WTC11 (cell line): ENCODE data around the gene NBEA. TPM values are rescaled to one million over a fixed set of nuclear protein-coding genes. Genes with fewer than 3 reads are reported as not detected.
A peak's percentile ranks its signal among the peaks of the same experiment; 100 is the strongest.

ENCODE experiments used
- ATAC-seq: fragments of 200-7000 bp; cut with Tn5 transposase; 2 replicates; pipeline ENCODE4 v1.10.0; 2021; ENCODE audit warnings: mild to moderate bottlenecking, moderate library complexity
- CTCF ChIA-PET: fragments of 300-600 bp; sonication (Branson Sonifier 250); formaldehyde crosslinking; loops from one replicate; lab custom pipeline; 2021; ENCODE audit warnings: antibody characterized with exemption; lab: Charles Lee
- POLR2A ChIA-PET: fragments of 350-600 bp; sonication (Branson Sonifier 250); formaldehyde crosslinking; loops from one replicate; lab custom pipeline; 2021; ENCODE audit warnings: antibody characterized with exemption; lab: Charles Lee
- DNase-seq: peaks from one replicate; pipeline ENCODE4 v3.0.0; 2021; ENCODE audit warnings: low spot score
- H3K27ac Mint-ChIP-seq: 2 replicates; pipeline ENCODE4 v1.8.0; 2021; ENCODE audit warnings: mixed read lengths
- H3K27me3 Mint-ChIP-seq: 2 replicates; pipeline ENCODE4 v1.8.0; 2021; ENCODE audit warnings: low read depth, mild to moderate bottlenecking, moderate library complexity, mixed read lengths
- H3K36me3 Mint-ChIP-seq: 2 replicates; pipeline ENCODE4 v1.8.0; 2021; ENCODE audit warnings: mixed read lengths
- H3K4me1 Mint-ChIP-seq: 2 replicates; pipeline ENCODE4 v1.8.0; 2022; ENCODE audit warnings: mixed read lengths
- H3K4me3 Mint-ChIP-seq: 2 replicates; pipeline ENCODE4 v1.8.0; 2021; ENCODE audit warnings: mild to moderate bottlenecking, moderate library complexity, mixed read lengths
- H3K9me3 Mint-ChIP-seq: 2 replicates; pipeline ENCODE4 v1.8.0; 2021; ENCODE audit warnings: mixed read lengths
- ATF3 ChIP-seq: sonication (generic); formaldehyde crosslinking; conservative IDR thresholded peaks from 2 replicates; pipeline ENCODE4 v1.8.1; 2022; ENCODE audit warnings: mild to moderate bottlenecking, missing genetic modification reagents
- CBFB ChIP-seq: sonication (generic); formaldehyde crosslinking; IDR thresholded peaks from 2 replicates; pipeline ENCODE4 v1.8.1; 2022; ENCODE audit warnings: mild to moderate bottlenecking, low read depth, missing genetic modification reagents
- E2F4 ChIP-seq: sonication (generic); formaldehyde crosslinking; IDR thresholded peaks from 2 replicates; pipeline ENCODE4 v1.8.1; 2022; ENCODE audit warnings: low read depth, mild to moderate bottlenecking, moderate library complexity, missing genetic modification reagents, borderline replicate concordance
- ELF4 ChIP-seq: sonication (generic); formaldehyde crosslinking; IDR thresholded peaks from 2 replicates; pipeline ENCODE4 v1.8.1; 2022; ENCODE audit warnings: low read depth, mild to moderate bottlenecking, moderate library complexity, missing genetic modification reagents
- ESRRA ChIP-seq: sonication (generic); formaldehyde crosslinking; IDR thresholded peaks from 2 replicates; pipeline ENCODE4 v1.8.1; 2022; ENCODE audit warnings: mild to moderate bottlenecking, missing genetic modification reagents, borderline replicate concordance
- GABPB1 ChIP-seq: sonication (generic); formaldehyde crosslinking; IDR thresholded peaks from 2 replicates; pipeline ENCODE4 v1.8.1; 2023; ENCODE audit warnings: mild to moderate bottlenecking, missing genetic modification reagents
- HMGXB4 ChIP-seq: sonication (generic); formaldehyde crosslinking; IDR thresholded peaks from 2 replicates; pipeline ENCODE4 v1.8.1; 2023; ENCODE audit warnings: mild to moderate bottlenecking, moderate library complexity, missing genetic modification reagents
- JAZF1 ChIP-seq: fragments of 250-450 bp; sonication (Bioruptor Pico); IDR thresholded peaks from 2 replicates; pipeline ENCODE4 v1.9.0; 2021; ENCODE audit warnings: moderate library complexity, mild to moderate bottlenecking, inconsistent platforms
- MAX ChIP-seq: sonication (generic); formaldehyde crosslinking; IDR thresholded peaks from 2 replicates; pipeline ENCODE4 v1.8.0; 2022; ENCODE audit warnings: mild to moderate bottlenecking, missing genetic modification reagents
- MYBL2 ChIP-seq: sonication (generic); formaldehyde crosslinking; IDR thresholded peaks from 2 replicates; pipeline ENCODE4 v1.8.1; 2023; ENCODE audit warnings: mild to moderate bottlenecking, moderate library complexity, missing genetic modification reagents
- NR3C1 ChIP-seq: sonication (generic); formaldehyde crosslinking; conservative IDR thresholded peaks from 2 replicates; pipeline ENCODE4 v1.8.1; 2023; ENCODE audit warnings: low read depth, mild to moderate bottlenecking, missing genetic modification reagents
- RELA ChIP-seq: sonication (generic); formaldehyde crosslinking; IDR thresholded peaks from 2 replicates; pipeline ENCODE4 v1.8.1; 2022; ENCODE audit warnings: missing genetic modification reagents, mild to moderate bottlenecking, borderline replicate concordance
- RORB ChIP-seq: fragments of 250-450 bp; sonication (Bioruptor Pico); IDR thresholded peaks from 2 replicates; pipeline ENCODE4 v1.9.0; 2021; ENCODE audit warnings: mild to moderate bottlenecking
- ZNF317 ChIP-seq: sonication (generic); formaldehyde crosslinking; IDR thresholded peaks from 2 replicates; pipeline ENCODE4 v1.8.1; 2023; ENCODE audit warnings: low read depth, mild to moderate bottlenecking, moderate library complexity, missing genetic modification reagents, borderline replicate concordance
- ZNF512 ChIP-seq: sonication (generic); formaldehyde crosslinking; IDR thresholded peaks from 2 replicates; pipeline ENCODE4 v1.8.1; 2022; ENCODE audit warnings: missing genetic modification reagents, borderline replicate concordance
- ZNF532 ChIP-seq: fragments of 250-450 bp; sonication (Bioruptor Pico); IDR thresholded peaks from 2 replicates; pipeline ENCODE4 v1.9.0; 2021; ENCODE audit warnings: mild to moderate bottlenecking, borderline replicate concordance
- ZNF671 ChIP-seq: fragments of 250-450 bp; sonication (Bioruptor Pico); IDR thresholded peaks from 2 replicates; pipeline ENCODE4 v1.8.0; 2021; ENCODE audit warnings: mild to moderate bottlenecking
- total RNA-seq: library from RNA; stranded (reverse); gene quantifications from 3 replicates; pipeline ENCODE4 v1.2.3, GENCODE V29; 2021

The NBEA gene
- total RNA-seq, 1 experiment from 2014 or later, result 20.9 TPM

- TF ChIP-seq ATF3 (no peak), HMGXB4 (CRISPR knock-in tag) (no peak), RELA (CRISPR knock-in tag) (no peak), JAZF1 (no peak)
These were observed 277.0 kb downstream of the NBEA start (continued) for GRCh38 chr13:35219021-35219420.

GRCh38 chr13:35225159-35225558, 283.1 kb downstream of the NBEA start:
- Mint-ChIP-seq H3K36me3 (peaks cover 15% of the 10 kb centered on the region), H3K4me1 (peaks cover 22% of the 10 kb centered on the region), H3K27ac (no peak overlapping the region), H3K27me3 (no peaks in the 10 kb centered on the region), H3K4me3 (no peak overlapping the region), H3K9me3 (peaks cover 8% of the 10 kb centered on the region)
- TF ChIP-seq RORB (CRISPR knock-in tag) (no peak), ZNF532 (CRISPR knock-in tag) (no peak), MYBL2 (CRISPR knock-in tag) (no peak), ZNF317 (CRISPR knock-in tag) (no peak), CBFB (CRISPR knock-in tag) (no peak), ELF4 (CRISPR knock-in tag) (no peak), GABPB1 (CRISPR knock-in tag) (no peak), E2F4 (no peak), ESRRA (CRISPR knock-in tag) (no peak), HMGXB4 (CRISPR knock-in tag) (no peak), MAX (no peak), ZNF671 (no peak), ZNF512 (CRISPR knock-in tag) (no peak), NR3C1 (CRISPR knock-in tag) (no peak)
- CTCF ChIA-PET, result no interaction called here
- POLR2A ChIA-PET, result no interaction called here
- ATAC-seq (peak; percentile 59), DNase-seq (no peak)
